GM23338 (cell line): Measurements from ENCODE around the gene ZNF773. TPM values are rescaled to one million over a fixed set of nuclear protein-coding genes. Genes with fewer than 3 reads are reported as not detected.

Source experiments
- ATAC-seq: fragments of 200-7000 bp; cut with Tn5 transposase; 3 replicates; pipeline ENCODE4 v1.9.1; 2020
- DNase-seq: peaks from one replicate; pipeline ENCODE4 v3.0.0-alpha.2; 2015; ENCODE audit warnings: low spot score
- H2AFZ ChIP-seq: fragments of 200-600 bp; sonication (generic); 2 replicates; pipeline ENCODE4 v1.8.0; 2016; ENCODE audit warnings: antibody characterized with exemption, mild to moderate bottlenecking, moderate library complexity
- H3F3A ChIP-seq: fragments of 200-600 bp; sonication (generic); replicated peaks from 2 replicates; pipeline ENCODE4 v1.8.0; 2017; ENCODE audit warnings: antibody characterized with exemption, mixed run types, low read depth
- H3K27ac ChIP-seq: fragments of 200-600 bp; sonication (generic); 2 replicates; pipeline ENCODE4 v1.6.1; 2016; ENCODE audit warnings: low read depth
- H3K27me3 ChIP-seq: fragments of 200-600 bp; sonication (generic); 2 replicates; pipeline ENCODE4 v1.8.0; 2016; ENCODE audit warnings: mild to moderate bottlenecking, mixed run types, moderate library complexity; ENCODE audit not compliant: insufficient read depth
- H3K36me3 ChIP-seq: fragments of 200-600 bp; sonication (generic); 2 replicates; pipeline ENCODE4 v1.8.0; 2016; ENCODE audit warnings: mild to moderate bottlenecking; ENCODE audit not compliant: insufficient read depth
- H3K4me1 ChIP-seq: fragments of 200-600 bp; sonication (generic); 2 replicates; pipeline ENCODE4 v1.8.0; 2016; ENCODE audit warnings: mild to moderate bottlenecking, moderate library complexity; ENCODE audit not compliant: insufficient read depth
- H3K4me2 ChIP-seq: fragments of 200-600 bp; sonication (generic); 2 replicates; pipeline ENCODE4 v1.7.1; 2017; ENCODE audit warnings: mixed run types
- H3K4me3 ChIP-seq: fragments of 200-600 bp; sonication (generic); 2 replicates; pipeline ENCODE4 v1.6.1; 2016; ENCODE audit warnings: mixed run types
- H3K79me2 ChIP-seq: fragments of 200-600 bp; sonication (generic); replicated peaks from 2 replicates; pipeline ENCODE4 v1.8.0; 2017; ENCODE audit warnings: mild to moderate bottlenecking; ENCODE audit not compliant: insufficient read depth
- H3K9me2 ChIP-seq: fragments of 200-600 bp; sonication (generic); 2 replicates; pipeline ENCODE4 v1.8.0; 2017; ENCODE audit not compliant: insufficient read depth
- H4K20me1 ChIP-seq: fragments of 200-600 bp; sonication (generic); replicated peaks from 2 replicates; pipeline ENCODE4 v1.8.0; 2017; ENCODE audit warnings: mild to moderate bottlenecking; ENCODE audit not compliant: insufficient read depth
- H3K27ac Mint-ChIP-seq: 2 replicates; pipeline ENCODE4 v1.8.0; 2020; ENCODE audit warnings: inconsistent platforms, mild to moderate bottlenecking, moderate library complexity, mixed read lengths
- H3K27me3 Mint-ChIP-seq: 3 replicates; pipeline ENCODE4 v1.8.0; 2022; ENCODE audit warnings: low read depth, mild to moderate bottlenecking, moderate library complexity, mixed read lengths, inconsistent platforms; ENCODE audit not compliant: insufficient read depth, poor library complexity
- H3K36me3 Mint-ChIP-seq: 3 replicates; pipeline ENCODE4 v1.8.0; 2021; ENCODE audit warnings: low read depth, mild to moderate bottlenecking, inconsistent platforms, moderate library complexity, mixed read lengths
- H3K4me1 Mint-ChIP-seq: 3 replicates; pipeline ENCODE4 v1.8.0; 2020; ENCODE audit warnings: mild to moderate bottlenecking, inconsistent platforms, mixed read lengths
- H3K4me3 Mint-ChIP-seq: 3 replicates; pipeline ENCODE4 v1.8.0; 2021; ENCODE audit warnings: moderate library complexity, mild to moderate bottlenecking, inconsistent platforms, mixed read lengths
- H3K9me3 Mint-ChIP-seq: 3 replicates; pipeline ENCODE4 v1.8.0; 2020; ENCODE audit warnings: moderate library complexity, mild to moderate bottlenecking, inconsistent platforms, mixed read lengths
- CREB1 ChIP-seq: fragments of 250-450 bp; sonication (Bioruptor Pico); IDR thresholded peaks from 2 replicates; pipeline ENCODE4 v1.5.0; 2020; ENCODE audit warnings: low read depth, mild to moderate bottlenecking, moderate library complexity
- EZH2 ChIP-seq: fragments of 200-600 bp; sonication (generic); IDR thresholded peaks from one replicate; pipeline ENCODE4 v1.8.0; 2017; ENCODE audit warnings: antibody characterized with exemption, mild to moderate bottlenecking, low read depth; ENCODE audit not compliant: unreplicated experiment
- EZH2phosphoT487 ChIP-seq: fragments of 200-600 bp; sonication (generic); IDR thresholded peaks from one replicate; pipeline ENCODE4 v1.8.1; 2018; ENCODE audit warnings: antibody characterized with exemption; ENCODE audit not compliant: unreplicated experiment
- JUNB ChIP-seq: IDR thresholded peaks from one replicate; pipeline ENCODE4 v1.6.1; 2016; ENCODE audit warnings: antibody characterized with exemption; ENCODE audit not compliant: unreplicated experiment
- NANOG ChIP-seq: IDR thresholded peaks from 2 replicates; pipeline ENCODE4 v1.6.1; 2016; ENCODE audit warnings: antibody characterized with exemption, borderline replicate concordance
- POLR2AphosphoS5 ChIP-seq: IDR thresholded peaks from 2 replicates; pipeline ENCODE4 v1.6.1; 2016; ENCODE audit warnings: antibody characterized with exemption, low read depth
- STAT1 ChIP-seq: IDR thresholded peaks from one replicate; pipeline ENCODE4 v1.6.1; 2016; ENCODE audit warnings: antibody characterized with exemption; ENCODE audit not compliant: unreplicated experiment
- ZNF331 ChIP-seq: fragments of 250-450 bp; sonication (Bioruptor Pico); IDR thresholded peaks from 2 replicates; pipeline ENCODE4 v1.5.0; 2020; ENCODE audit warnings: low read depth, mild to moderate bottlenecking, moderate library complexity
- polyA plus RNA-seq: library from polyadenylated mRNA; unstranded; fragments of >200 nt; fragmentation: Nextera tagmentation; extraction: Ambion mirVana; gene quantifications from 2 replicates; pipeline ENCODE4 v1.2.1, GENCODE V29; 2016
- total RNA-seq: library from RNA; depleted of rRNA; stranded (reverse); fragments of >200 nt; shearing (Covaris generic); gene quantifications from 2 replicates; pipeline ENCODE4 v1.2.3, GENCODE V29; 2014
- TF ChIP-seq, protein P1 (sequence below): fragments of 250-450 bp; sonication (Bioruptor Pico); IDR thresholded peaks from 2 replicates; pipeline ENCODE4 v1.5.0; 2020; ENCODE audit warnings: mild to moderate bottlenecking, moderate library complexity
- TF ChIP-seq, protein P2 (sequence below): IDR thresholded peaks from 2 replicates; pipeline ENCODE4 v1.6.1; 2016; ENCODE audit warnings: antibody characterized with exemption
- TF ChIP-seq, protein P3 (sequence below): IDR thresholded peaks from one replicate; pipeline ENCODE4 v1.6.1; 2018; ENCODE audit warnings: antibody characterized with exemption; ENCODE audit not compliant: unreplicated experiment
- TF ChIP-seq, protein P4 (sequence below), 2 experiments: fragments of 200-600 bp in 1 of 2; sonication (generic) in 1 of 2; conservative IDR thresholded peaks; 2 replicates each; pipeline versions ENCODE4 v1.5.1 to v1.6.1; 2016 to 2017; ENCODE audit warnings: antibody characterized with exemption in 2 of 2, low read depth in 2 of 2, mild to moderate bottlenecking in 2 of 2, moderate library complexity in 1 of 2

Gene ZNF773
- total and polyA plus RNA-seq, 2 experiments from 2014 or later, result 4.1 to 12.9 TPM

DNA sequence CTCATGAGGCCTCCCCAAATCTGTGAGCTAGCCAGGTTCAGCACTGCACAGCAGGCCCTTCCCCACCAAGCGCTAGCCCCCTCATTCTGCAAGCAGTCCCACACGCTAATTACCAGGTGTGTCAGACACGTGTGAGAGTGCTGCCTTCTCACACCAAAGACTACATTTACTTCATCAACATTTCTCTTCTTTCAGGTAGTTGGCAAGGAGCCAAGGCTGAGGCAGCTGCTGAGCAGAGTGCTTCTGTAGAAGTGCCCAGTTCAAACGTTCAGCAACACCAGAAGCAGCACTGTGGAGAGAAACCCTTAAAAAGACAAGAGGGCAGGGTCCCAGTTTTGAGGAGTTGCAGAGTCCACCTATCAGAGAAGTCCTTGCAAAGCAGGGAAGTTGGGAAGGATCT lies 6.4 kb downstream of the ZNF773 start:
- peaks cover 15% of the 10 kb centered on the region for H3K36me3 ChIP-seq
- no peaks in the 10 kb centered on the region for H4K20me1 ChIP-seq
- Mint-ChIP-seq H3K9me3 (peaks cover 13% of the 10 kb centered on the region), H3K27me3 (peaks cover 1% of the 10 kb centered on the region), H3K27ac (no peak overlapping the region), H3K4me1 (no peaks in the 10 kb centered on the region), H3K36me3 (peaks cover 78% of the 10 kb centered on the region), H3K4me3 (no peak overlapping the region)
- H3K4me2 ChIP-seq, result no peak overlapping the region
- TF ChIP-seq EZH2 (no peak), EZH2phosphoT487 (no peak), JUNB (no peak), POLR2AphosphoS5 (no peak), CREB1 (no peak), NANOG (no peak), STAT1 (no peak), ZNF331 (CRISPR knock-in tag) (no peak)
- TF ChIP-seq, protein P1, sequence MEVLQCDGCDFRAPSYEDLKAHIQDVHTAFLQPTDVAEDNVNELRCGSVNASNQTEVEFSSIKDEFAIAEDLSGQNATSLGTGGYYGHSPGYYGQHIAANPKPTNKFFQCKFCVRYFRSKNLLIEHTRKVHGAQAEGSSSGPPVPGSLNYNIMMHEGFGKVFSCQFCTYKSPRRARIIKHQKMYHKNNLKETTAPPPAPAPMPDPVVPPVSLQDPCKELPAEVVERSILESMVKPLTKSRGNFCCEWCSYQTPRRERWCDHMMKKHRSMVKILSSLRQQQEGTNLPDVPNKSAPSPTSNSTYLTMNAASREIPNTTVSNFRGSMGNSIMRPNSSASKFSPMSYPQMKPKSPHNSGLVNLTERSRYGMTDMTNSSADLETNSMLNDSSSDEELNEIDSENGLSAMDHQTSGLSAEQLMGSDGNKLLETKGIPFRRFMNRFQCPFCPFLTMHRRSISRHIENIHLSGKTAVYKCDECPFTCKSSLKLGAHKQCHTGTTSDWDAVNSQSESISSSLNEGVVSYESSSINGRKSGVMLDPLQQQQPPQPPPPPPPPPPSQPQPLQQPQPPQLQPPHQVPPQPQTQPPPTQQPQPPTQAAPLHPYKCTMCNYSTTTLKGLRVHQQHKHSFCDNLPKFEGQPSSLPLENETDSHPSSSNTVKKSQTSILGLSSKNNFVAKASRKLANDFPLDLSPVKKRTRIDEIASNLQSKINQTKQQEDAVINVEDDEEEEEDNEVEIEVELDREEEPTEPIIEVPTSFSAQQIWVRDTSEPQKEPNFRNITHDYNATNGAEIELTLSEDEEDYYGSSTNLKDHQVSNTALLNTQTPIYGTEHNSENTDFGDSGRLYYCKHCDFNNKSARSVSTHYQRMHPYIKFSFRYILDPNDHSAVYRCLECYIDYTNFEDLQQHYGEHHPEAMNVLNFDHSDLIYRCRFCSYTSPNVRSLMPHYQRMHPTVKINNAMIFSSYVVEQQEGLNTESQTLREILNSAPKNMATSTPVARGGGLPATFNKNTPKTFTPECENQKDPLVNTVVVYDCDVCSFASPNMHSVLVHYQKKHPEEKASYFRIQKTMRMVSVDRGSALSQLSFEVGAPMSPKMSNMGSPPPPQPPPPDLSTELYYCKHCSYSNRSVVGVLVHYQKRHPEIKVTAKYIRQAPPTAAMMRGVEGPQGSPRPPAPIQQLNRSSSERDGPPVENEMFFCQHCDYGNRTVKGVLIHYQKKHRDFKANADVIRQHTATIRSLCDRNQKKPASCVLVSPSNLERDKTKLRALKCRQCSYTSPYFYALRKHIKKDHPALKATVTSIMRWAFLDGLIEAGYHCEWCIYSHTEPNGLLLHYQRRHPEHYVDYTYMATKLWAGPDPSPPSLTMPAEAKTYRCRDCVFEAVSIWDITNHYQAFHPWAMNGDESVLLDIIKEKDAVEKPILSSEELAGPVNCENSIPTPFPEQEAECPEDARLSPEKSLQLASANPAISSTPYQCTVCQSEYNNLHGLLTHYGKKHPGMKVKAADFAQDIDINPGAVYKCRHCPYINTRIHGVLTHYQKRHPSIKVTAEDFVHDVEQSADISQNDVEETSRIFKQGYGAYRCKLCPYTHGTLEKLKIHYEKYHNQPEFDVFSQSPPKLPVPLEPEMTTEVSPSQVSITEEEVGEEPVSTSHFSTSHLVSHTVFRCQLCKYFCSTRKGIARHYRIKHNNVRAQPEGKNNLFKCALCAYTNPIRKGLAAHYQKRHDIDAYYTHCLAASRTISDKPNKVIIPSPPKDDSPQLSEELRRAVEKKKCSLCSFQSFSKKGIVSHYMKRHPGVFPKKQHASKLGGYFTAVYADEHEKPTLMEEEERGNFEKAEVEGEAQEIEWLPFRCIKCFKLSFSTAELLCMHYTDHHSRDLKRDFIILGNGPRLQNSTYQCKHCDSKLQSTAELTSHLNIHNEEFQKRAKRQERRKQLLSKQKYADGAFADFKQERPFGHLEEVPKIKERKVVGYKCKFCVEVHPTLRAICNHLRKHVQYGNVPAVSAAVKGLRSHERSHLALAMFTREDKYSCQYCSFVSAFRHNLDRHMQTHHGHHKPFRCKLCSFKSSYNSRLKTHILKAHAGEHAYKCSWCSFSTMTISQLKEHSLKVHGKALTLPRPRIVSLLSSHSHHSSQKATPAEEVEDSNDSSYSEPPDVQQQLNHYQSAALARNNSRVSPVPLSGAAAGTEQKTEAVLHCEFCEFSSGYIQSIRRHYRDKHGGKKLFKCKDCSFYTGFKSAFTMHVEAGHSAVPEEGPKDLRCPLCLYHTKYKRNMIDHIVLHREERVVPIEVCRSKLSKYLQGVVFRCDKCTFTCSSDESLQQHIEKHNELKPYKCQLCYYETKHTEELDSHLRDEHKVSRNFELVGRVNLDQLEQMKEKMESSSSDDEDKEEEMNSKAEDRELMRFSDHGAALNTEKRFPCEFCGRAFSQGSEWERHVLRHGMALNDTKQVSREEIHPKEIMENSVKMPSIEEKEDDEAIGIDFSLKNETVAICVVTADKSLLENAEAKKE (CRISPR knock-in tag), result no peak
- TF ChIP-seq, protein P2, sequence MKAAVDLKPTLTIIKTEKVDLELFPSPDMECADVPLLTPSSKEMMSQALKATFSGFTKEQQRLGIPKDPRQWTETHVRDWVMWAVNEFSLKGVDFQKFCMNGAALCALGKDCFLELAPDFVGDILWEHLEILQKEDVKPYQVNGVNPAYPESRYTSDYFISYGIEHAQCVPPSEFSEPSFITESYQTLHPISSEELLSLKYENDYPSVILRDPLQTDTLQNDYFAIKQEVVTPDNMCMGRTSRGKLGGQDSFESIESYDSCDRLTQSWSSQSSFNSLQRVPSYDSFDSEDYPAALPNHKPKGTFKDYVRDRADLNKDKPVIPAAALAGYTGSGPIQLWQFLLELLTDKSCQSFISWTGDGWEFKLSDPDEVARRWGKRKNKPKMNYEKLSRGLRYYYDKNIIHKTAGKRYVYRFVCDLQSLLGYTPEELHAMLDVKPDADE, result no peak
- TF ChIP-seq, protein P3, sequence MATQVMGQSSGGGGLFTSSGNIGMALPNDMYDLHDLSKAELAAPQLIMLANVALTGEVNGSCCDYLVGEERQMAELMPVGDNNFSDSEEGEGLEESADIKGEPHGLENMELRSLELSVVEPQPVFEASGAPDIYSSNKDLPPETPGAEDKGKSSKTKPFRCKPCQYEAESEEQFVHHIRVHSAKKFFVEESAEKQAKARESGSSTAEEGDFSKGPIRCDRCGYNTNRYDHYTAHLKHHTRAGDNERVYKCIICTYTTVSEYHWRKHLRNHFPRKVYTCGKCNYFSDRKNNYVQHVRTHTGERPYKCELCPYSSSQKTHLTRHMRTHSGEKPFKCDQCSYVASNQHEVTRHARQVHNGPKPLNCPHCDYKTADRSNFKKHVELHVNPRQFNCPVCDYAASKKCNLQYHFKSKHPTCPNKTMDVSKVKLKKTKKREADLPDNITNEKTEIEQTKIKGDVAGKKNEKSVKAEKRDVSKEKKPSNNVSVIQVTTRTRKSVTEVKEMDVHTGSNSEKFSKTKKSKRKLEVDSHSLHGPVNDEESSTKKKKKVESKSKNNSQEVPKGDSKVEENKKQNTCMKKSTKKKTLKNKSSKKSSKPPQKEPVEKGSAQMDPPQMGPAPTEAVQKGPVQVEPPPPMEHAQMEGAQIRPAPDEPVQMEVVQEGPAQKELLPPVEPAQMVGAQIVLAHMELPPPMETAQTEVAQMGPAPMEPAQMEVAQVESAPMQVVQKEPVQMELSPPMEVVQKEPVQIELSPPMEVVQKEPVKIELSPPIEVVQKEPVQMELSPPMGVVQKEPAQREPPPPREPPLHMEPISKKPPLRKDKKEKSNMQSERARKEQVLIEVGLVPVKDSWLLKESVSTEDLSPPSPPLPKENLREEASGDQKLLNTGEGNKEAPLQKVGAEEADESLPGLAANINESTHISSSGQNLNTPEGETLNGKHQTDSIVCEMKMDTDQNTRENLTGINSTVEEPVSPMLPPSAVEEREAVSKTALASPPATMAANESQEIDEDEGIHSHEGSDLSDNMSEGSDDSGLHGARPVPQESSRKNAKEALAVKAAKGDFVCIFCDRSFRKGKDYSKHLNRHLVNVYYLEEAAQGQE, result no peak
- TF ChIP-seq, protein P4, sequence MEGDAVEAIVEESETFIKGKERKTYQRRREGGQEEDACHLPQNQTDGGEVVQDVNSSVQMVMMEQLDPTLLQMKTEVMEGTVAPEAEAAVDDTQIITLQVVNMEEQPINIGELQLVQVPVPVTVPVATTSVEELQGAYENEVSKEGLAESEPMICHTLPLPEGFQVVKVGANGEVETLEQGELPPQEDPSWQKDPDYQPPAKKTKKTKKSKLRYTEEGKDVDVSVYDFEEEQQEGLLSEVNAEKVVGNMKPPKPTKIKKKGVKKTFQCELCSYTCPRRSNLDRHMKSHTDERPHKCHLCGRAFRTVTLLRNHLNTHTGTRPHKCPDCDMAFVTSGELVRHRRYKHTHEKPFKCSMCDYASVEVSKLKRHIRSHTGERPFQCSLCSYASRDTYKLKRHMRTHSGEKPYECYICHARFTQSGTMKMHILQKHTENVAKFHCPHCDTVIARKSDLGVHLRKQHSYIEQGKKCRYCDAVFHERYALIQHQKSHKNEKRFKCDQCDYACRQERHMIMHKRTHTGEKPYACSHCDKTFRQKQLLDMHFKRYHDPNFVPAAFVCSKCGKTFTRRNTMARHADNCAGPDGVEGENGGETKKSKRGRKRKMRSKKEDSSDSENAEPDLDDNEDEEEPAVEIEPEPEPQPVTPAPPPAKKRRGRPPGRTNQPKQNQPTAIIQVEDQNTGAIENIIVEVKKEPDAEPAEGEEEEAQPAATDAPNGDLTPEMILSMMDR (conservative IDR thresholded peaks at IDR 0.05; ENCODE audit: low read depth in 2 of 2), result no peak
- peaks cover 20% of the 10 kb centered on the region for H3K79me2 ChIP-seq
- DNase-seq (no peak), ATAC-seq (no peak)
- H3K4me1 ChIP-seq, result no peaks in the 10 kb centered on the region
- no peak overlapping the region for H3K27ac ChIP-seq
- H3K27me3 ChIP-seq, result no peaks in the 10 kb centered on the region
- no peak overlapping the region for H2AFZ ChIP-seq
- H3K4me3 ChIP-seq, result no peak overlapping the region
- H3K9me2 ChIP-seq, result no peaks in the 10 kb centered on the region
- no peaks in the 10 kb centered on the region for H3F3A ChIP-seq
